Neutrophil (primary cell): ENCODE data around the gene VEGFC.

Experiments used
- H3K27ac ChIP-seq: fragments of 200-600 bp; sonication (generic); 2 replicates; pipeline ENCODE4 v1.5.1; 2016; ENCODE audit warnings: mild to moderate bottlenecking, moderate library complexity
- H3K27me3 ChIP-seq: fragments of 200-600 bp; sonication (generic); 2 replicates; pipeline ENCODE4 v1.6.0; 2016; ENCODE audit warnings: mild to moderate bottlenecking
- H3K36me3 ChIP-seq: fragments of 200-600 bp; sonication (generic); 2 replicates; pipeline ENCODE4 v1.5.1; 2017
- H3K4me1 ChIP-seq, 2 experiments: fragments of 200-600 bp in 1 of 2; sonication (generic) in 1 of 2; 1 replicate in 1 of 2; 2 replicates in 1 of 2; pipeline versions ENCODE4 v1.5.1 to v1.6.1; 2013 to 2016; ENCODE audit warnings: low read depth in 1 of 2, low read length in 1 of 2, mild to moderate bottlenecking in 1 of 2, moderate library complexity in 1 of 2; ENCODE audit not compliant: control insufficient read depth in 1 of 2, insufficient read depth in 1 of 2
- H3K4me3 ChIP-seq, 2 experiments: fragments of 200-600 bp in 1 of 2; sonication (generic) in 1 of 2; 1 replicate in 1 of 2; 2 replicates in 1 of 2; pipeline ENCODE4 v1.5.1; 2013 to 2016; ENCODE audit warnings: low read depth in 1 of 2, low read length in 1 of 2, mild to moderate bottlenecking in 1 of 2, moderate library complexity in 1 of 2
- H3K9me3 ChIP-seq: fragments of 200-600 bp; sonication (generic); 2 replicates; pipeline ENCODE4 v1.5.1; 2016
- CTCF ChIP-seq: fragments of 200-600 bp; sonication (generic); IDR thresholded peaks from 2 replicates; pipeline ENCODE4 v1.5.1; 2016; ENCODE audit warnings: antibody characterized with exemption

The VEGFC gene

GRCh38 chr4:176635372-176636261 is 157.1 kb downstream of the VEGFC start:
- H3K4me3 ChIP-seq, result no peak overlapping the region
- H3K4me1 ChIP-seq, result no peaks in the 10 kb centered on the region
- no peak overlapping the region for H3K27ac ChIP-seq
- H3K9me3 ChIP-seq, result no peaks in the 10 kb centered on the region
- no peaks in the 10 kb centered on the region for H3K27me3 ChIP-seq
- no peaks in the 10 kb centered on the region for H3K36me3 ChIP-seq
- TF ChIP-seq CTCF, result no peak
